Measurements from ENCODE around the gene OR6C2.
"Not testable (repeated sequence)": the region's sequence is repeated elsewhere in the genome, so short reads cannot be mapped to it uniquely, and the experiment has no call there.

The OR6C2 gene

DNA sequence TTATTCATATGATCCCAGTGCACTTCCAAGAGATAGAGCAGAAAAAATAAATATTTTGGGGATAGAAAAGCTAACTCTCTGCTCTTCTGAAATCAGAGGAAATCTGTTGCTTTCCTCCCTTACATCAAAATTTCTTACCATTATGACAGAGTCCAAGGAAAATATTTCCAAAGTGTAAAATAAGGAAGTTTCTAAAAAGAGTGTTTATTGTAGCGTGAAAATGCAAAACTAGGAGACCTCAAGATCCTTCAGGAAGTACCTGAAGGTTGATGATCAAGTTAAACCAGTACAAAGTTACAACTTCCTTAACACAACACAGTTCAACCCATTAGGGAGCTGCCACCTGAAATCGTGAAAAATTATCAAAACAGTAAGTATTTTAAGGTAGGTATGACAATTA, at the start of gene OR6C2:
OR6C2 (plus strand) TSS at position 301 of the 400 bp plus-strand sequence. CDS start 8,138 bp downstream, outside the sequence.
- DNase-seq (ENCODE audit: low spot score): no peak

DNA sequence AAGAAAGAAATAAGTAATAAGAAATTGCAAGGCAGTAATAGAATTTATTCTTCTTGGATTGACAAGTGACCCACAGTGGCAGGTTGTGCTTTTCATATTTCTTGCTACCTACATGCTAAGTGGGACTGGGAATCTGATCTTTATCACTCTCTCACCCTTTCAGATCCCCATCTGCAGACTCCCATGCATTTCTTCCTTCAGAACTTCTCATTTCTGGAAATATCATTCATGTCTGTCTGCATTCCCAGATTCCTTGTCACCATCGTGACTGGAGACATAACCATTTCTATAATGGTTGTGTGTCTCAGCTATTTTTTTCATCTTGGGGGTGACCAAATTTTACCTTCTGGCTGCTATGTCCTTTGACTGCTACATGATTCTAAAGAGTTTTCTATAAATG, 47.5 kb upstream of the OR6C2 start:
- DNase-seq (ENCODE audit: low spot score): no peak

DNA sequence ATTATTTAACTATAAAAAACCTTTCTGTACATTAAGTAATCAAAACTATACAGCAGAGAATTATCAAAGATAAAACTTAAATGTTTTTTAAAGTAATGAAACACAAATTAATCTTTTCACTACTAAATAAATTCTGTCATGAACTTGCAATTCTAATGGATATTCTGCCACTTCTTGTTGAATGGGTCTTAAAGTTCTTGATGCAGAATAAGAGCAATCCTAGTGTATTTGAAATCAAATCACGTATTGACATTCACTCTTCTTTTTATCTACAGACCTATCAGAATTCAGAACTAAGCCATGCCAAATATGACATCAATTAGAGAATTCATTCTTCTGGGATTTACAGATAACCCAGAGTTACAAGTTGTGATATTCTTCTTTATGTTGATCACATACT, 43.6 kb upstream of the OR6C2 start, which contains the start of gene OR6C65:
OR6C65 (plus strand) TSS at position 301 of the 400 bp plus-strand sequence; CDS start at position 301, 0 bp downstream.
- DNase-seq (ENCODE audit: low spot score): no peak

DNA sequence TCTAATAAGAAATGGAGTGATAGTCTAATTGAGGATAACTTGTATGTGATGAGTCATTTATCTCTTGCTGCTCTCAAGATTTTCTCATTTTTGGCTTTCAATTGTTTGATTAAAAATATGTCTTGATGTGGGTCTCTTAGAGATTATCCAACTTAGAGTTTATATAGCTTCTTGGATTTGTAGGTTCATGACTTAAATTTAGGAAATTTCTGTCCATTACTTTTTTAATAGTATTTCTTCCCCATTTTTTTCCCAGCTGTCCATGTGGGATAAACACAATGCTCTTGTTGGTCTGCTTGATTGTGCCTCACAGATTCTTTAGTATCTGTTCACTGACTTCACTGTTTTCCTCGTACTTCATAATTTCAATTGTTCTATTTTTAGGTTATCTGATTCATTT, 36.0 kb upstream of the OR6C2 start:
- DNase-seq (ENCODE audit: low spot score): no peak

DNA sequence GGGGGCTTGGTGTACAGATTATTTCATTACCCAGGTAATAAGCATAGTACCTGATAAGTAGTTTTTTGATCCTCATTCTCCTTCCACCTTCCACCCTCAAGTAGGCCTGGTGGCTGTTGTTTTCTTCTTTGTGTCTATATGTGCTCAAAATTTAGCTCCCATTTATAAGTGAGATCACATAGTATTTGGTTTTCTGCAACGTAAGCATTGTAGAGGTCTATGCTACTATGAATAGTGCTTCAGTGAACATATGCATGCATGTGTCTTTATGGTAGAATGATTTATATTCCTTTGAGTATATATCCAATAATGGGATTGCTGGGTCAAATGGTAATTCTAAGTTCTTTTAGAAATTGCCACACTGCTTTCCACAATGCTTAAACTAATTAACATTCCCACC, 34.7 kb upstream of the OR6C2 start:
- not testable (repeated sequence) for DNase-seq (ENCODE audit: low spot score)

DNA sequence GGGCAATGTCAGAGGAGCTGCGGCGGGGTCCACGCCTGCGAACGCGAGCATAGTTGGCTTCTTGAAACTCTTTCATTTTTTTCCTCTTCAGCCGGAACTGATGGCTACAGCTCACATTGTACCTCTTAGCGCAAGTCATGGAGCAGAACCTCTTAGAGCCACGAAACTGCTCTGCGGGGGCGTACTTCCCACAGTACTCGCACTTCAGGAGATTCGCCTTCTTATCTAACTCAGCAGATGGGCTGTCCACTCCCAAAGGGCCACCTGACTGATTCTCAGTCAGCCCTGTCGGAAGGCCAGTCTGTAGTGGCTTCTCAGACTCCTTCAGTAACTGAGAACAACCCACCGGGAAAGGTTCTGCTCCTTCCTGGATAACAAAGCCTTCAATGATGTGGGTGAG, 31.7 kb upstream of the OR6C2 start:
- DNase-seq (ENCODE audit: low spot score): not testable (repeated sequence)

DNA sequence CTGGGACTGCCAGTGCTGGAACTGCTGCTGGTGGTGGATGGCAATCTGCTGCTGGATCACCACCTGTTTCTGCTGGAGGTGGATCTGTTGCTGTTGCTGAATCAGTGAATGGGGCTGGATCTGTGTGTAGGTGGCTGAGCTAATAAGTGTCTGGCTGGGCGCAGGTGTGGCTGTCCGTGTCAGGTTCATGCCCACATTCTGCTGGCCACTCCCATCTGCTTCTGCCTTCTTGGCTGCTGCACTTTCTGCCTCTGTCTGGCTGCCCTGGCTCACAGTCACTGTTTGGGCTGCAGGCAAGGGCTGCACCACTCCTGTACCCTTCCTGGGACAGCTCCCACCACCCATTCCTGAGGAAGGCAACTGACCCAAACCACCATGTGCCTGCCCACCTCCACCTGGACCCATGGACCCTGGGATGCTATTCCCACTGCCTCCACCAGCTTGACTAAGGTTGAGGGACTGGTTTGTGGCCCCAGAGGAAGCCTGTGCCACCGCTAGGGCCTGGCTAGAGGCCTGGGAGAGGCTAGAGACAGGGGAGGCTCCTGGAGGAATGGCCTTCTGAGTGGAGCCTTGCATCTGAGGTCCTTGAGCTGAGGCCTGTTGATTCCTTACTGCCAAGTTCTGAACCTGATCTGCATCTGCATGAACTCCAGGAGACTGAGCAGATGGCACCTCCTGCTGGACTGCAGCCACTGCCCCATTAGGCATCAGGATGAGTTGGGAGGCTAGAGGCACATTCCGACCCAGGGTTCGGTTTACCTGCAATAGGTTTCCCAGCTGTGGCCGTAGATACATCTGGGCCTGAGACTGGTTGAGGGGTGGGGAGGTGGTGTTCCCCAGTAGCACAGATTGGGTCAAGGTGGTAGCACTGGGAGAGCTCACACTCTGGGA, 30.1 kb upstream of the OR6C2 start:
- DNase-seq (ENCODE audit: low spot score): not testable (repeated sequence)

DNA sequence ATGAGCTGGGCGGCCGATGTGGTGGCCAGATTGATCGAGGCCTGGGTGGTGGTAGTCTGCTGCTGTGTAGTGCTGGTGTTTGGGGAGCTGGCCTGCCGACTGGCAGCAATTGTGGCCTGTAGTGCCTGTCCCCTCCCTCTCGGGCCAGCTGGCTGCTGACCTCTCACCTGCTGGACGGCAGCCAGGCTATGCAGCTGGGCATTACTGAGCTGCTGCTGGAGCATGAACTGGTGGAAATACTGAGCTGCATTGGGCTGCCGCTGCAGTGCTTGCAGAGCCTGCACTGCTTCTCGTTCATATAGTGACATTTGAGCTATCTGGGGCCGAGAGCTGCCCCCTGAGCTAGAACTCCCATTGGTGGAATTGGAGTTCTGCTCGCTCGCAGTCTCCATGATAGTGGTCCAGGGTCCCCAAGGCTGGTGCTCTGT, 29.5 kb upstream of the OR6C2 start:
- DNase-seq (ENCODE audit: low spot score): not testable (repeated sequence)

DNA sequence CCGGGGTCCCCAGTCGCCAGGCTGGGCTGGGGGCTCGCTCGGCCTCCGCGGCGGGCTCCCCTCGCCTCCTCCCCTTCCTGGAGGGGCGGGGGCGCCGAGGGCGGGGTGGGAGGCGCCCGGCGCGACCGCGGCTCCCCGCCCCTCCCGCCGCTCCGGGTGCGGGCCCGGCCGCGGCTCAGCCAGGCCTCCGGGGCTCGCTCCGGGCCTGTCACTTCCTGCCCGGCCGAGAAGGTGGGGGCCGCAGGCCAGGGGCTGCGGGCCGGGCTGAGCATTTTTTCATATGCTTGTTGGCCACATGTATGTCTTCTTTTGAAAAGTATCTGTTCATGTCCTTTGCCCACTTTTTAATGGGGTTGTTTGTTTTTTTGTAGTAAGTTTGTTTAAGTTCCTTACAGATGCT, 29.0 kb upstream of the OR6C2 start:
- DNase-seq (ENCODE audit: low spot score): not testable (repeated sequence)

DNA sequence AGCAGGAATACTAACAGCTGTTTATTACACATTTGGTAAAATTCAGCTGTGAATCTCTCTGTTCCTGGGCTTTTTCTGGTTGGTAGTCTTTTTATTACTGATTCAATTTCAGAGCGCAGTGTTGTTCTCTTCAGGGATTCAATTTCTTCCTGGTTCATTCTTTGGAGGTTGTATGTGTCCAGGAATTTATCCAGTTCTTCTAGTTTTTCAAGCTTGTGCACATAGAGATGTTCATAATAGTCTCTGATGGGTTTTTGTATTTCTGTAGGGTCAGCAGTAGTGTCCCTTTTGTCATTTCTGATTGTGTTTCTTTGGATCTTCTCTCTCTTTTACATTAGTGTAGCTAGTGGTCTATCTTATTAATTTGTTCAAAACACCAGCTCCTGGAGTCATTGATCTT, 26.9 kb upstream of the OR6C2 start:
- DNase-seq (ENCODE audit: low spot score): no peak

DNA sequence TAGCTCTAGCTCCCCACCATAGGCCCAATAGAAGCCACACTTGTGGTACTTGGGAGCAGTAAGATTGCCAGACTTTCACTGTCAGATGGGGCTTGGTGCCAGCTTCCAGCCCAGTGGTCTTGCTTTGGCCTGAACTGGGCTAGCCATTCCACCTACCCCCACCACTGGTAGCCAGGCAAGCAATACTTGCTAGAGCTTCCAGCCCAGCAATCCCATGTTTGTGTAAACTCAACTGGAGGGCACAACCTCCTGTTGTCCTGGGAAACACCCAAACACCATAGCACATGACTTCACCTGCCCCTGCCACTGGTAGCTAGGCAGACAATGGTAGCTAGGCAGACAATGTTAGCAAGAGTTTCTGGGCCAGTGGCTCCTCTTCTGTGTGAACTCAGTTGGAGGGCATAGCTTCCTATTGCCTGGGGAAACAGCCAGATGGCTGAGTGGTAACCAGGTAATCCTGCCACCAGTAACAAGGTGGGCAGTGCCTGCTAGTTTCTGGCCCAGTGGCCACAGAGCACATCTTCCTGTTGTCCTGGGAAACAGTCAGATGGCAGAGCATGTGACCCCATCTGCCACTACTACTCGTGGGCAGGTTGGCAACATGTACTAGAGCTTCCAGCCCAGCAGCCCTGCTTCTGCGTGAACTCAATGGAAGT, 23.4 kb upstream of the OR6C2 start:
- DNase-seq (ENCODE audit: low spot score): no peak

DNA sequence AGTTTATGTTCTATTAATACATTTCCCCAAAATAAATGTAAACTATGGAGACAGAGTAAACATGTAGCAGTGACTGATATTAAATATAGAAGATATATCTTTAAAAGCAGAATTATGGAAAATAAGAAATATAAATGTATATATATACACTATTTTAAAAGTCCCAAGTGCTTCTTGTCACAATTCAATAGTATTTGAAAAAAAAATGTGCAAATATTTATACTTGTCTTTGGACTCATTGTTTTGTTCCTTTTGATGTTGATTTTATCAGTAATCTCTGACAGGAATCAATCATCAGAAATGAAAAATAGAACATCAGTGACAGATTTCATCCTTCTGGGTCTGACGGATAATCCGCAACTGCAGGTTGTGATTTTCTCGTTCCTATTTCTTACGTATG, 17.9 kb upstream of the OR6C2 start, which contains the start of gene OR6C76:
OR6C76 (plus strand) TSS at position 301 of the 400 bp plus-strand sequence; CDS start at position 301, 0 bp downstream.
- DNase-seq (ENCODE audit: low spot score): no peak

DNA sequence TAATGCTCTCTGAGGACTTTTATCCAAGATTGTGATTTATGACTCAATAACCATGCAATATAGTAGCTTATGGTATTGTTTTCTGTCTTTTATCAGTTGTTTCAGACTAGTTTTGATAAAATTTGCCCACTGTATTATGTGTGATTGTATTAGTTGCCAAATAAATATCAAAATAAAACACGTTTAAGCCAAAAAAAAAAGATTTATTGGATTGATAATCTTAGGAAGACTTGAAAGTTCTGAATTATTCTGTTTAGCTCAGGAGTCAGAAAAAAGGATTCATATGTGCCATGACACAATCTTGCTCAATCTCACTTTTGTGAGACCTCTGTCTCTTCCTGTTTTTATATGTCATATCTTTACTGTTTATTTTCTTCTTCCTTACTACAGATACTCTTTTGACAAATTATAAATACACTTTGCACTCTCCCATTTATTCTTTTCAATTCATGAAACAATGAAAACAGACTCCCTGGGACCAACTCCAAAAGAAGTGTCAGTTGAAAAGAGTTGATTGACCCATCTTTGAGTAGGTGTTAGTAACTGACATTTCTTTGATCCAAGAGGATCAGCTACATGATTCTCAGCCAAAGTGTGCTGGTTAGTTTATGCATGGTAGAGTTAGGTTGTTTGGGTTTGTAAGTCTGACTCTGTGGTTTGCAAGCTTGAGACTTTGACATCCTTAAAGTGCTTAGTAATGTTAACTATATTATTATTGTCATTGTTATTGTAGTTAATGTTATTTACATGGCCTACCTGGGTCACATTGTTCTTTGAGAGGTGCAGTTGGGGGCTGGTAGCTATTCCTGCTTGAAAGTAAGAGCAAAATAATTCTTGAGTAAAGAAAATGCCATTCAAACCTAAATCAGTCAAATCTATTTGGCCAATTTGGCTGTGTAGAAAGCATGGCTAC, 15.3 kb upstream of the OR6C2 start:
- no peak for DNase-seq (ENCODE audit: low spot score)

DNA sequence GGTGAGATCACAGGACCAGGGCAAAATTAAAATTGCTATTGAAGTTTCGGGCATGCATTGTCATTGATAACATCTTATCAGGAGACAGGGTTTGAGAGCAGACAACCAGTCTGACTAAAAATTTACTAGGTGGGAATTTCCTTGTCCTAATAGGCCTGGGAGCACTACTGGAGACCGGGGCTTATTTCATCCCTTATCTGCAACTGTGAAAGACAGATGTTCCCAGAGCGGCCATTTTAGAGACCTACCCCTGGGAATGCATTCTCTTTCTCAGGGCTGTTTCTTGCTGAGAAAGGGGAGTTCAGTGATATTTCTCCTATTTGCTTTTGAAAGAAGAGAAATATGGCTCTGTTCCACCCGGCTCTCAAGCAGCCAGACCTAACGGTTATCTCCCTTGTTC, 2.6 kb upstream of the OR6C2 start:
- not testable (repeated sequence) for DNase-seq (ENCODE audit: low spot score)

DNA sequence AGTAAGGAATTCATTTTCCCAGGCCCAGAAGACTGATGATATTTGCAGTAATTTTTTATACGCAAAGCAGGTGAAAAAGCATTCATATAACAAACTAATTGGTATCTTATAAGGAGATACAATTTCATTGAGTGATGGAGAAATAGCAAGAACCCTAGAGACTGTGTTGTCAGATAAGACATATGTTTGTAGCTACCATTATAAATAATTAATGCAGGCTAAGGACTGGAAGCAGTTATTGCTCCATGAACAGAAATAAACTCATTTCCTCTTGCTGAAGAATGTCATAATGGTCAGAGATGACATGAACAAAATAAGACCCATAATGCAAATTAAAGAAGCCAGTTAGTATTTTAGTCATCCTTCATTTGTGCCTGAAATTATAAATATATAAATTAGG, 1.5 kb downstream of the OR6C2 start:
- no peak for DNase-seq (ENCODE audit: low spot score)

DNA sequence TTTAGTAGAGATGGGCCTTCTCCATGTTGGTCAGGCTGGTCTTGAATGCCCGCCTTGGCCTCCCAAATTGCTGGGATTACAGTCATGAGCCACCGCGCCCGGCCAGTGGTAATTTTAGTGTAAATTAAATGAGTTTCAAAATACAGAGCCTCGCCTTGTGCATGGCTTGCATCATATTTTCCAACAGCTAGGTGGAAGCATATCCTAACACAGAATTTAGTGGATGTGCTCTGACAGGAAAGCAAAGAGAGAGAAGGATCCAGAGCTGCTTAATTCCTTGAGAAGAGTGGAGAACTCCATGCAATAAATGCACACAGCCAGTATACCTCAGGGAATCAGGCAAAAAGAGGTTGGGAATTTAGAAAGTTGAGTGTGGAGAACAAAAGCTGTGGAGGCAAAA, 2.5 kb downstream of the OR6C2 start:
- no peak for DNase-seq (ENCODE audit: low spot score)

DNA sequence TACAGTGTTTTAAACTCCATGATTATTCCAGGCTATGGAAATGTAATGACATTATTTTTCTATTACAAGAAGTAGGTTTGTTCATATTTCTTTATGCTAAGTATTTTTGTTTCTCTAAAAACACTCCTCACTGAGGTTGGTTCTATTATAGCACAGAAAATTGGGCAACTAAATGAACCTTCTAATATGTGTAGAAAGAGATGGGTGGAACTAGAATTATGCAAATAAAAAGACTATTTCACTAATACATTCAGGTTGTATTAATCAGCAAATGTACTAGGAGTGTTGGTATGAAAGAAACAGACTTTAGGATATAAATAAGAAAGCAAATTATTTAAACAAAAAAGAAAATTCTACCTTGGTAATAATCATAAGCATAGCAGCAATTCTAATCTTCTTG, 4.9 kb downstream of the OR6C2 start:
- no peak for DNase-seq (ENCODE audit: low spot score)

DNA sequence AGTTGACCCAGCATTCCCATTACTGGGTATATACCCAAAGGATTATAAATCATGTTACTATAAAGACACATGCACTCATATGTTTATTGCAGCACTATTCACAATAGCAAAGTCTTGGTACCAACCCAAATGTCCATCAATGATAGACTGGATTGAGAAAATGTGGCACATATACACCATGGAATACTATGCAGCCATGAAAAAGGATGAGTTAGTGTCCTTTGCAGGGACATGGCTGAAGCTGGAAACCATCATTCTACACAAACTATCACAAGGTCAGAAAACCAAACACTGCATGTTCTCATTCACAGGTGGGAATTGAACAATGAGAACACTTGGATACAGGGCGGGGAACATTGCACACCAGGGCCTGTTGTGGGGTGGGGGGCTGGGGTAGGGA, 21.1 kb downstream of the OR6C2 start:
- DNase-seq (ENCODE audit: low spot score): not testable (repeated sequence)

DNA sequence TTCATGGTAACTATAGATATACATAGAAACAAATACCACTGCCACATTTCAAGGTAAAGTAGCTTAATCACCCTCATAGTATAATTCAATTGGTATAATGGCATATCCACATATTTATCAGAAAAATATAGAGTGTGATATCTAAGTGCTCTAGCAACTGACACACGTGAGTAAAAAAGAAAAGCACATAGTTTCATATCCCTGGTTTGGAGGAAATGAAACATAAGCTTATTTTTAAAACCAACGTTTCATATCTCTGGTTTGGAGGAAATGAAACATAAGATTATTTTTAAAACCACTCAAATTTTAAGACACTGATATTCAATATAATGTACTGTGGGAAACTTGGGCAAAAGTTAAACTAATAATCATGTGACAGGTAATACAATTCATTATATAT, 24.0 kb downstream of the OR6C2 start:
- DNase-seq (ENCODE audit: low spot score): peak; percentile 19

DNA sequence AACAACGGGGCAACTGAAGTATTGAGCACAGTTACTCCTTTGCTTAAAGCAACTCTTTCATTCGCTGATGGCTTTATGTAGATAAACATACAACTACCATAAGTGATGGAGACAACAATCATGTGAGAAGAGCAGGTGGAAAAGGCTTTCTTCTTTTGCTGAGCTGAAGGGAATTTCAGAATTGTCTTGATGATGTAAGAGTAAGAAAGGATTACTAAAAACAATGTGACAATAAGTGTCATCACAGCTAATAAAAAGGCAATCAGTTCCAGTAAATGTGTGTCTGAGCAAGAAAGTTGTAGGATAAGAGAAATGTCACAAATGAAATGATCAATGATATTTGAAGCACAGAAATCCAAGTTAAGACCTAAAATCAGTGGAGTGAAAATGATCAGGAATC, 25.4 kb downstream of the OR6C2 start:
- DNase-seq (ENCODE audit: low spot score): no peak

DNA sequence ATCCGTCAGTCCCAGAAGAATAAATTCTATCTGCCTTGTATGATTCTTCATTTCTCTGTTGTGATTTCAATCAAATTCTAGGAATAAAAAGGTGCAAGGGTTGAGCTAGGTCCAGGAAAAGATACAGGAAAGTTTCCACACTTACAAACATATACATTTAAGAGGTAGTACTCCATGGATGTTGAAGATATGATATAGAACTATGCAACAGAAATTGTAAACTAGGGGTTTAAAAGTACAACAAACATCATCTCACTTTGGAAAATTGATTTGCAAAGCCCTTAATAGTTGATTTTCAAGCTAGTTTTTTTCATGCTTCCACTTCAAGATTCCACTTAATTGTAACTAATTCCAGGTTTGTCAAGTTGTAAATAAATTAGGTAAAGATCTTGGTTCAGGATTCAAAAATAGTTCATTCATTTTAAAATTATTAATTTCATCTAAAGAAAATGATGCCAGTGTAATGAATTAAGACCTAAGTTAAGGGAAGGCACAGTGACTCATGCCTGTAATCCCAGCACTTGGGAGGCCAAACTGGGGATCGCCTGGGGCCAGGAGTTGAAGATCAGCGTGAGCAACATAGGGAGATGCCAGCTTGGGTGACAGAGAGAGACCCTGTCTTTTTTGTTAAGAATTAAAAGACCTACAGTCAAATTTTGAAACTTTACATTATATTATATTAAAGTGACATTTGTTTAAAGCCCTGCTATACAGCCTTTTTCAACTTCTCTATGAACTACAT, 26.4 kb downstream of the OR6C2 start, which contains the start of gene OR6C70:
OR6C70 (minus strand) TSS at position 51 of the 742 bp plus-strand sequence; CDS start at position 51, 0 bp downstream.
- no peak for DNase-seq (ENCODE audit: low spot score)
